WERI-Rb-1 (cell line): Measurements from ENCODE around the gene PLA2G4A.

Experiments used
- DNase-seq: peaks from one replicate; pipeline ENCODE4 v3.0.0-alpha.2; 2020
- H3K27ac ChIP-seq: fragments of 250-450 bp; sonication (Bioruptor Pico); 2 replicates; pipeline ENCODE4 v1.5.1; 2020; ENCODE audit warnings: mild to moderate bottlenecking, moderate library complexity
- H3K27me3 ChIP-seq: fragments of 250-450 bp; sonication (Bioruptor Pico); 2 replicates; pipeline ENCODE4 v1.5.1; 2021; ENCODE audit warnings: mild to moderate bottlenecking, low read depth, moderate library complexity; ENCODE audit not compliant: insufficient read depth, severe bottlenecking
- H3K36me3 ChIP-seq: fragments of 250-450 bp; sonication (Bioruptor Pico); 2 replicates; pipeline ENCODE4 v1.5.1; 2020; ENCODE audit warnings: mild to moderate bottlenecking, moderate library complexity
- H3K4me3 ChIP-seq: 2 replicates; pipeline ENCODE4 v1.5.1; 2011; ENCODE audit warnings: low read depth, mild to moderate bottlenecking, control low read depth, low read length
- H3K9me3 ChIP-seq: fragments of 250-450 bp; sonication (Bioruptor Pico); 2 replicates; pipeline ENCODE4 v1.5.1; 2021; ENCODE audit warnings: mild to moderate bottlenecking, moderate library complexity; ENCODE audit not compliant: severe bottlenecking
- TF ChIP-seq, protein P1 (sequence below): IDR thresholded peaks from 2 replicates; pipeline ENCODE4 v1.5.1; 2011; ENCODE audit warnings: low read depth, mild to moderate bottlenecking, control low read depth, inconsistent platforms, low read length

PLA2G4A gene

DNA sequence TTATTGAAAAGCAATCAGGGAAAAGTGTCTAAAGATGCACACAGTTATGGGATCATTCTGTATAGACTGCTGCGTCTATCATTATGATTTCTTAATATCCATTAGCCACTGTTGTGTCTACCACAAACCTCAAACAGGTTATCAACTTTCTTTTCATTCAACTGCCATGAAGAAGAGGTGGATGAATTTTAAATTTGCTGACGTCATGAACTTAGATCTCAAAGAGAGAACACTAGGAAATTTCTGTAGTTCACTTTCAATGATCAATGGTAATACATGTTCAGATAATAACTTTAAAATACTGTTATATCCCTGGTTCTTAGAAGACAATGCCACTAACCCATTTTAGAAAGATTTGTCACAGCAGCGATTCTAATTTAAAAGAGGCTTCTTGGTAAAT lies 6.7 kb downstream of the PLA2G4A start:
- no peaks in the 10 kb centered on the region for H3K9me3 ChIP-seq
- no peaks in the 10 kb centered on the region for H3K27me3 ChIP-seq
- no peak overlapping the region for H3K27ac ChIP-seq
- TF ChIP-seq, protein P1, sequence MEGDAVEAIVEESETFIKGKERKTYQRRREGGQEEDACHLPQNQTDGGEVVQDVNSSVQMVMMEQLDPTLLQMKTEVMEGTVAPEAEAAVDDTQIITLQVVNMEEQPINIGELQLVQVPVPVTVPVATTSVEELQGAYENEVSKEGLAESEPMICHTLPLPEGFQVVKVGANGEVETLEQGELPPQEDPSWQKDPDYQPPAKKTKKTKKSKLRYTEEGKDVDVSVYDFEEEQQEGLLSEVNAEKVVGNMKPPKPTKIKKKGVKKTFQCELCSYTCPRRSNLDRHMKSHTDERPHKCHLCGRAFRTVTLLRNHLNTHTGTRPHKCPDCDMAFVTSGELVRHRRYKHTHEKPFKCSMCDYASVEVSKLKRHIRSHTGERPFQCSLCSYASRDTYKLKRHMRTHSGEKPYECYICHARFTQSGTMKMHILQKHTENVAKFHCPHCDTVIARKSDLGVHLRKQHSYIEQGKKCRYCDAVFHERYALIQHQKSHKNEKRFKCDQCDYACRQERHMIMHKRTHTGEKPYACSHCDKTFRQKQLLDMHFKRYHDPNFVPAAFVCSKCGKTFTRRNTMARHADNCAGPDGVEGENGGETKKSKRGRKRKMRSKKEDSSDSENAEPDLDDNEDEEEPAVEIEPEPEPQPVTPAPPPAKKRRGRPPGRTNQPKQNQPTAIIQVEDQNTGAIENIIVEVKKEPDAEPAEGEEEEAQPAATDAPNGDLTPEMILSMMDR: no peak
- H3K4me3 ChIP-seq: no peak overlapping the region
- H3K36me3 ChIP-seq: no peaks in the 10 kb centered on the region
- no peak for DNase-seq

DNA sequence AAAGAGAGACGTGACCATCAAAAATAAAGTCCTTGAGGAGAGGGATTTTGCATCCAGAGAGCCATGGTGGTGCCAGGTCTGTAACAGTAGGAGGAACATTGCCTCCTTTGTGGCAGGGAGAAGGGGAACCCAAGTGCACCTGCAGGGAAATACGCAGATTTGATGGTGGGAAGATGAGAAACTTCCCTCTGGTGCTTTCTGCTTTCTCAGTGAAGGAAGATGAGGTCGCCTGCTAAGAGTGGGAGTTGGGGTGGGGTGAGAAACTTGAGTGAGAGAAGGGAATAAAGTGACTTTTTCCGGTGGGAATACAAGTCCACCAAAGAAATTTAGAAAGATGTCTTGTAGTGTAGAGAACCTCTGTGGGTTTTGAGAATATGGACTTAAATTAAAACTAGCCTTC lies 9.1 kb downstream of the PLA2G4A start:
- Histone ChIP-seq H3K4me3 (no peak overlapping the region), H3K36me3 (no peaks in the 10 kb centered on the region), H3K27ac (no peak overlapping the region), H3K27me3 (no peaks in the 10 kb centered on the region), H3K9me3 (no peaks in the 10 kb centered on the region)
- DNase-seq: no peak
- TF ChIP-seq, protein P1: no peak

- Histone ChIP-seq H3K36me3 (no peaks in the 10 kb centered on the region), H3K27ac (no peak overlapping the region), H3K9me3 (no peaks in the 10 kb centered on the region), H3K27me3 (no peaks in the 10 kb centered on the region), H3K4me3 (no peak overlapping the region)
- no peak for DNase-seq
- TF ChIP-seq, protein P1: no peak
Measured at GRCh38 chr1:186838380-186839040, 9.8 kb downstream of the PLA2G4A start.

GRCh38 chr1:186839041-186839400 lies 10.3 kb downstream of the PLA2G4A start:
- no peaks in the 10 kb centered on the region for H3K9me3 ChIP-seq
- no peak overlapping the region for H3K27ac ChIP-seq
- no peak for DNase-seq
- no peak overlapping the region for H3K4me3 ChIP-seq
- no peaks in the 10 kb centered on the region for H3K36me3 ChIP-seq
- TF ChIP-seq, protein P1: no peak
- H3K27me3 ChIP-seq: no peaks in the 10 kb centered on the region

GRCh38 chr1:186841599-186841998 lies 12.8 kb downstream of the PLA2G4A start:
- DNase-seq: no peak
- TF ChIP-seq, protein P1: no peak
- Histone ChIP-seq H3K4me3 (no peak overlapping the region), H3K27ac (no peak overlapping the region), H3K36me3 (no peaks in the 10 kb centered on the region), H3K9me3 (no peaks in the 10 kb centered on the region), H3K27me3 (no peaks in the 10 kb centered on the region)

- Histone ChIP-seq H3K27me3 (no peaks in the 10 kb centered on the region), H3K36me3 (no peaks in the 10 kb centered on the region), H3K27ac (no peak overlapping the region), H3K4me3 (no peak overlapping the region), H3K9me3 (no peaks in the 10 kb centered on the region)
- TF ChIP-seq, protein P1: no peak
- DNase-seq: peak; percentile 9
Measured at GRCh38 chr1:186842547-186842946, 13.8 kb downstream of the PLA2G4A start.
